GM12878 (cell line): ENCODE results near the gene SERTAD1. TPM values are rescaled to one million over a fixed set of nuclear protein-coding genes. Genes with fewer than 3 reads are reported as not detected.
"Not testable (repeated sequence)": the region's sequence is repeated elsewhere in the genome, so short reads cannot be mapped to it uniquely, and the experiment has no call there.

ENCODE experiments used
- ATAC-seq: fragments of 200-7000 bp; cut with Tn5 transposase; 3 replicates; pipeline ENCODE4 v1.9.1; 2020; ENCODE audit warnings: mild to moderate bottlenecking, moderate library complexity
- BruUV-seq: library from RNA; stranded (reverse); fragments of 400-500 nt; replicated peaks from 2 replicates; lab custom pipeline; 2021; lab: Mats Ljungman, UMichigan
- CTCF ChIA-PET: fragments of 300-600 bp; sonication (Branson Sonifier 250); formaldehyde crosslinking; extraction: SDS; loops from one replicate; lab custom pipeline; 2021; ENCODE audit warnings: inconsistent platforms; lab: Yijun Ruan, JAX
- POLR2A ChIA-PET: fragments of 350-600 bp; formaldehyde crosslinking; extraction: SDS; loops from one replicate; lab custom pipeline; 2021; ENCODE audit warnings: inconsistent platforms; lab: Charles Lee
- RAD21 ChIA-PET: fragments of 300-600 bp; sonication (Branson Sonifier 250); formaldehyde crosslinking; loops from one replicate; lab custom pipeline; 2023; ENCODE audit warnings: antibody characterized with exemption; ENCODE audit not compliant: unreplicated experiment; lab: Charles Lee
- SMC1A ChIA-PET: fragments of 300-600 bp; sonication (Branson Sonifier 250); formaldehyde crosslinking; loops from one replicate; lab custom pipeline; 2023; ENCODE audit not compliant: unreplicated experiment, uncharacterized antibody; lab: Charles Lee
- DNase-seq: peaks from one replicate; pipeline ENCODE4 v3.0.0-alpha.2; 2011; ENCODE audit warnings: low read depth, low spot score
- FAIRE-seq: peaks from 3 replicates; lab custom pipeline; 2011; peaks lifted over from hg19 to GRCh38; lab: Jason Lieb, UNC
- H2AFZ ChIP-seq: 2 replicates; pipeline ENCODE4 v1.6.0; 2011; ENCODE audit warnings: low read depth, low read length, control low read depth; ENCODE audit not compliant: control insufficient read depth
- H3K27ac ChIP-seq: 2 replicates; pipeline ENCODE4 v1.5.1; 2011; ENCODE audit warnings: control low read depth; ENCODE audit not compliant: control insufficient read depth, insufficient read depth
- H3K27me3 ChIP-seq, 2 experiments: replicated peaks in 1 of 2; 2 replicates each; pipeline versions ENCODE4 v1.6.0 to v1.6.1; 2011; ENCODE audit warnings: low read length in 1 of 2; ENCODE audit not compliant: control insufficient read depth in 2 of 2, insufficient read depth in 2 of 2
- H3K36me3 ChIP-seq, 2 experiments: 2 replicates each; pipeline ENCODE4 v1.5.1; 2011; ENCODE audit warnings: low read length in 1 of 2; ENCODE audit not compliant: control insufficient read depth in 2 of 2, insufficient read depth in 2 of 2
- H3K4me1 ChIP-seq: 2 replicates; pipeline ENCODE4 v1.6.1; 2011; ENCODE audit warnings: mild to moderate bottlenecking, low read length, moderate library complexity, mixed read lengths; ENCODE audit not compliant: control insufficient read depth, insufficient read depth
- H3K4me2 ChIP-seq: 2 replicates; pipeline ENCODE4 v1.6.0; 2011; ENCODE audit warnings: control low read depth; ENCODE audit not compliant: control insufficient read depth, insufficient read depth
- H3K4me3 ChIP-seq: fragments of 200-600 bp; sonication (generic); 2 replicates; pipeline ENCODE4 v1.5.1; 2016
- H3K79me2 ChIP-seq: 2 replicates; pipeline ENCODE4 v1.6.0; 2011; ENCODE audit warnings: low read length; ENCODE audit not compliant: control insufficient read depth, insufficient read depth
- H3K9ac ChIP-seq: 2 replicates; pipeline ENCODE4 v1.8.0; 2011; ENCODE audit warnings: low read length, control low read depth, mixed read lengths; ENCODE audit not compliant: control insufficient read depth, insufficient read depth
- H3K9me3 ChIP-seq: replicated peaks from 3 replicates; pipeline ENCODE4 v1.5.1; 2011; ENCODE audit warnings: mild to moderate bottlenecking, low read length; ENCODE audit not compliant: control insufficient read depth, insufficient read depth
- H4K20me1 ChIP-seq: 2 replicates; pipeline ENCODE4 v1.6.0; 2011; ENCODE audit not compliant: control insufficient read depth, insufficient read depth
- CBX5 ChIP-seq: sonication (generic); IDR thresholded peaks from 2 replicates; pipeline ENCODE4 v1.6.1; 2016; ENCODE audit warnings: low read depth, moderate library complexity, mild to moderate bottlenecking, inconsistent platforms
- NR2F1 ChIP-seq: fragments of 450-650 bp; conservative IDR thresholded peaks from 2 replicates; pipeline ENCODE4 v1.6.1; 2017; ENCODE audit warnings: mild to moderate bottlenecking
- ZNF687 ChIP-seq: fragments of 450-650 bp; IDR thresholded peaks from 2 replicates; pipeline ENCODE4 v1.6.1; 2017; ENCODE audit warnings: mild to moderate bottlenecking, moderate library complexity
- WGBS: methylation state at CpG from one replicate; pipeline ENCODE4 v1.1.6; 2016; ENCODE audit warnings: low lambda C conversion rate; ENCODE audit not compliant: insufficient replicate concordance, insufficient coverage; ENCODE audit errors: missing lambda C conversion rate; 5-methylcytosine and 5-hydroxymethylcytosine counted together
- in situ Hi-C: fragments of 300-500 bp; cut with MboI; formaldehyde crosslinking; loops from 9 replicates; pipeline ENCODE4 v1.14.3; 2018; ENCODE audit warnings: mixed read lengths
- intact Hi-C: fragments of 100-400 bp; cut with micrococcal nuclease; formaldehyde crosslinking; loops from one replicate; pipeline ENCODE4 v1.14.2; 2022; ENCODE audit not compliant: unreplicated experiment
- polyA plus RNA-seq, 11 experiments: library from polyadenylated mRNA; depleted of rRNA in 4 of 11; unstranded in 6 of 11; stranded (reverse) in 5 of 11; fragments of >200 nt; fragmentation: Nextera tagmentation in 4 of 11; fragmentation: Illumina TruSeq in 1 of 11; extraction: Ambion mirVana in 4 of 11; extraction: Trizol in 1 of 11; gene quantifications; 1 replicate in 1 of 11; 2 replicates in 10 of 11; pipeline versions ENCODE4 v1.2.1 to v1.2.3, GENCODE V29; 2011 to 2016; ENCODE audit warnings: inconsistent platforms in 2 of 11, missing spikeins in 2 of 11, low read depth in 1 of 11
- total RNA-seq, 4 experiments: library from RNA; depleted of rRNA in 3 of 4; stranded (reverse); fragments of >200 nt in 3 of 4; fragmentation: Illumina TruSeq in 1 of 4; extraction: Trizol in 1 of 4; gene quantifications; 2 replicates each; pipeline versions ENCODE4 v1.2.1 to v1.2.3, GENCODE V29; 2013 to 2021

Gene SERTAD1
- total and polyA plus RNA-seq, 10 of the 15 experiments (the other 5 are each of a cell fraction or from before 2014, with no cell fraction given), result 0.23 to 14.2 (median 8.0) TPM

- no TSS peak for BruUV-seq
- CTCF ChIA-PET, result interaction anchor here (1.2 to 4.5 kb wide), 2 partner anchors 10 to 105 kb away, joined by 5 to 43 read pairs; no protein-coding TSS in a partner anchor
- Histone ChIP-seq H3K9me3 (no peaks in the 10 kb centered on the region), H3K79me2 (no peaks in the 10 kb centered on the region), H3K9ac (0 out of 2 replicates have a peak overlapping the region, but pooled peaks have one; percentile 7), H3K27me3 (no peaks in the 10 kb centered on the region), H3K4me3 (no peak overlapping the region), H3K4me1 (peaks cover 34% of the 10 kb centered on the region), H3K36me3 (no peaks in the 10 kb centered on the region), H3K27ac (peak overlapping the region; percentile 78), H3K4me2 (peak overlapping the region; percentile 64), H4K20me1 (no peaks in the 10 kb centered on the region), H2AFZ (peak overlapping the region; percentile 94)
- FAIRE-seq (peak; percentile 92), DNase-seq (no peak), ATAC-seq (peak; percentile 69)
- in situ Hi-C loops, result no loop called here
- intact Hi-C loops, result no loop called here
- WGBS, result 40% methylated on average over 9 of the region's 9 CpGs
- RAD21 ChIA-PET, result interaction anchor here (3.2 kb wide), 1 partner anchor 11 kb away, joined by 12 read pairs; no protein-coding TSS in a partner anchor
- 0 out of 2 replicates have a peak, but pooled peaks have one; percentile 29 for TF ChIP-seq ZNF687
- no peak for TF ChIP-seq CBX5
- TF ChIP-seq NR2F1, result peak; percentile 21; the same call in 1 of the 2 replicates
- POLR2A ChIA-PET, result interaction anchor here (0.6 to 2.6 kb wide), 3 partner anchors 11 to 124 kb away, joined by 6 to 8 read pairs (median 6); no protein-coding TSS in a partner anchor
- SMC1A ChIA-PET, result interaction anchor here (0.6 to 1.1 kb wide), 3 partner anchors 10 to 888 kb away, joined by 3 read pairs; no protein-coding TSS in a partner anchor
Measured at GRCh38 chr19:40410030-40410389, 15.8 kb downstream of the SERTAD1 start.

- H3K27me3 ChIP-seq, FAIRE-seq, H3K9ac ChIP-seq, intact Hi-C loops, H3K4me2 ChIP-seq, DNase-seq, BruUV-seq, H3K27ac ChIP-seq, H4K20me1 ChIP-seq, in situ Hi-C loops, H3K79me2 ChIP-seq, ATAC-seq, H3K9me3 ChIP-seq, H3K4me3 ChIP-seq, H3K36me3 ChIP-seq: not testable (repeated sequence)
- WGBS, result 89% methylated on average over 8 of the region's 8 CpGs
- CTCF ChIA-PET, result interaction anchor here (0.6 to 4.5 kb wide), 4 partner anchors 12 to 227 kb away, joined by 3 to 43 read pairs (median 6); no protein-coding TSS in a partner anchor
- peak overlapping the region; percentile 47 for H2AFZ ChIP-seq
- POLR2A ChIA-PET, result interaction anchor here (0.9 to 2.1 kb wide), 3 partner anchors 10 to 18 kb away, joined by 3 to 6 read pairs (median 3); partner anchors contain the start of gene SERTAD1
- H3K4me1 ChIP-seq, result peaks cover 34% of the 10 kb centered on the region
- RAD21 ChIA-PET, result interaction anchor here (1.0 kb wide), 1 partner anchor 60 kb away, joined by 4 read pairs; the partner anchor contains the start of genes C19orf47 and PLD3
- SMC1A ChIA-PET, result interaction anchor here (0.6 to 1.0 kb wide), 2 partner anchors 12 kb away, joined by 3 to 4 read pairs; no protein-coding TSS in a partner anchor
Measured at GRCh38 chr19:40408598-40408925, 17.2 kb downstream of the SERTAD1 start.
